ENCODE results near the gene KCNG4. TPM values are rescaled to one million over a fixed set of nuclear protein-coding genes. Genes with fewer than 3 reads are reported as not detected.

The KCNG4 gene
- total and polyA plus RNA-seq, 7 donors, result not detected

GRCh38 chr16:84196727-84197394 is 43.0 kb downstream of the KCNG4 start:
- Histone ChIP-seq H3K4me1 (no peaks in the 10 kb centered on the region), H3K4me3 (no peak overlapping the region), H3K36me3 (no peaks in the 10 kb centered on the region), H3K27me3 (peaks cover 0 to 12% (median 0%) of the 10 kb centered on the region in 3 donors), H3K9me3 (no peaks in the 10 kb centered on the region), H3K27ac (no peak overlapping the region)
- TF ChIP-seq EP300 (IDR thresholded peaks at IDR 0.05) (no peak), CTCF (IDR thresholded peaks at IDR 0.05) (no peak), POLR2A (IDR thresholded peaks at IDR 0.05) (no peak), POLR2AphosphoS5 (IDR thresholded peaks at IDR 0.05) (no peak)
- DNase-seq, result no peak
- intact Hi-C loops (cut with DNase I), result no loop called here
- WGBS, 2 donors, result 68 to 76% methylated on average over 16 of the region's 16 CpGs

- WGBS, 2 donors, result 89 to 92% methylated on average over 16 of the region's 16 CpGs
- no peaks in the 10 kb centered on the region for H3K4me1 ChIP-seq
- H3K4me3 ChIP-seq, result no peak overlapping the region
- peaks cover 0 to 12% (median 0%) of the 10 kb centered on the region in 3 donors for H3K27me3 ChIP-seq
- DNase-seq, result no peak
- no peaks in the 10 kb centered on the region for H3K9me3 ChIP-seq
- TF ChIP-seq EP300 (IDR thresholded peaks at IDR 0.05), result no peak
- no peak for TF ChIP-seq CTCF (IDR thresholded peaks at IDR 0.05)
- TF ChIP-seq POLR2A (IDR thresholded peaks at IDR 0.05), result no peak
- no peak for TF ChIP-seq POLR2AphosphoS5 (IDR thresholded peaks at IDR 0.05)
- H3K36me3 ChIP-seq, result no peaks in the 10 kb centered on the region
- no peak overlapping the region for H3K27ac ChIP-seq
- intact Hi-C loops (cut with DNase I), result no loop called here
Observed at GRCh38 chr16:84196101-84196500, 43.7 kb downstream of the KCNG4 start.

DNA sequence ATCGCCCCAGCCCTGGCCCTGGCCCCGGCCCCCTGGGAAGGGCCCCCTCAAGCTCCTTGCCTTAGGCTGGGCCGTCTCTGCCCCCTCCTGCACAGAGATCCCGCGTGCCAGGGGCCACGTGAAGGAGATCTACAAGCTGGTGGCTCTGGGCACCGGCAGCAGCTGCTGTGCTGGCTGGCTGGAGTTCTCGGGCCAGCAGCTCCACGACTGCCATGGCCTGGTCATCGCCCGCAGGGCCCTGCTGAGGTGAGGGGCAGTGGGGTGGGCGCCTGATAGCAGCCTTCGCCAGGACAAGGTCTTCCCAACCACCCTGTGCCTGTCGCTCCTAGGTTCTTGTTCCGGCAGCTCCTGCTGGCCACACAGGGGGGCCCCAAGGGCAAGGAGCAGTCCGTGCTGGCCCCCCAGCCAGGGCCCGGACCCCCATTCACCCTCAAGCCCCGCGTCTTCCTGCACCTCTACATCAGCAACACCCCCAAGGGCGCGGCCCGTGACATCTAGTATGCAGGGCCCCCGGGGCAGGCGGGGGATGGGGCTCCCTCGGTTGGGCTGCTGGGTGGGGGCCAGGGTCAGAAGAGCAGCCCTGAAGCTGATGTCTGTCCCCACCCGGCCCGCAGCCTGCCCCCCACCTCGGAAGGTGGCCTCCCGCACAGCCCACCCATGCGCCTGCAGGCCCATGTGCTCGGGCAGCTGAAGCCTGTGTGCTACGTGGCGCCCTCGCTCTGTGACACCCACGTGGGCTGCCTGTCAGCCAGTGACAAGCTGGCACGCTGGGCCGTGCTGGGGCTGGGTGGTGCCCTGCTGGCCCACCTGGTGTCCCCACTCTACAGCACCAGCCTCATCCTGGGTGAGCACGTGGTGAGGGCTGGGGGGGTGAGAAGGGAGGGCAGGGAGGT is 44.4 kb downstream of the KCNG4 start:
- no peaks in the 10 kb centered on the region for H3K9me3 ChIP-seq
- intact Hi-C loops (cut with DNase I), result no loop called here
- no peak overlapping the region for H3K4me3 ChIP-seq
- 84% methylated on average over 38 of the region's 38 CpGs for WGBS, 2 donors
- no peaks in the 10 kb centered on the region for H3K36me3 ChIP-seq
- no peaks in the 10 kb centered on the region for H3K4me1 ChIP-seq
- no peak for TF ChIP-seq POLR2AphosphoS5 (IDR thresholded peaks at IDR 0.05)
- TF ChIP-seq EP300 (IDR thresholded peaks at IDR 0.05), result no peak
- no peak for TF ChIP-seq POLR2A (IDR thresholded peaks at IDR 0.05)
- TF ChIP-seq CTCF (IDR thresholded peaks at IDR 0.05), result no peak
- no peak for DNase-seq
- peaks cover 0 to 12% (median 0%) of the 10 kb centered on the region in 3 donors for H3K27me3 ChIP-seq
- no peak overlapping the region for H3K27ac ChIP-seq

- H3K36me3 ChIP-seq, result no peaks in the 10 kb centered on the region
- no peak overlapping the region for H3K4me3 ChIP-seq
- WGBS, 2 donors, result 65 to 81% methylated on average over 34 of the region's 34 CpGs
- H3K4me1 ChIP-seq, result no peaks in the 10 kb centered on the region
- TF ChIP-seq POLR2A (IDR thresholded peaks at IDR 0.05), result no peak
- TF ChIP-seq POLR2AphosphoS5 (IDR thresholded peaks at IDR 0.05), result no peak
- TF ChIP-seq CTCF (IDR thresholded peaks at IDR 0.05), result no peak
- TF ChIP-seq EP300 (IDR thresholded peaks at IDR 0.05), result no peak
- no peak for DNase-seq
- H3K27ac ChIP-seq, result no peak overlapping the region
- intact Hi-C loops (cut with DNase I), result loop anchor here (5.0 kb wide), 1 partner anchor 227 kb away; the partner anchor contains the start of gene NECAB2
- no peaks in the 10 kb centered on the region for H3K9me3 ChIP-seq
- H3K27me3 ChIP-seq, result peaks cover 0 to 12% (median 0%) of the 10 kb centered on the region in 3 donors
Observed at GRCh38 chr16:84194470-84195200, 45.2 kb downstream of the KCNG4 start.
